ENCODE data around the gene SUPT5H.

The SUPT5H gene

GRCh38 chr19:39525205-39525604, 79.8 kb downstream of the SUPT5H start:
- H3K27ac Mint-ChIP-seq, result no peak overlapping the region
- ATAC-seq (no peak), DNase-seq (ENCODE audit: low spot score in 2 of 2) (no peak)
- no peak overlapping the region for H3K4me3 Mint-ChIP-seq
- H3K9me3 Mint-ChIP-seq, result no peaks in the 10 kb centered on the region
- peaks cover 19% of the 10 kb centered on the region for H3K36me3 Mint-ChIP-seq
- H3K4me1 Mint-ChIP-seq, result no peaks in the 10 kb centered on the region
